Measurements from ENCODE around the gene MIB1. TPM values are rescaled to one million over a fixed set of nuclear protein-coding genes. Genes with fewer than 3 reads are reported as not detected.
A peak's percentile ranks its signal among the peaks of the same experiment; 100 is the strongest.
"Not testable (repeated sequence)": the region's sequence is repeated elsewhere in the genome, so short reads cannot be mapped to it uniquely, and the experiment has no call there.

MIB1 gene
- total RNA-seq, 4 donors from 2014 or later: 17.9 to 25.3 (median 21.1) TPM

- no peak for DNase-seq (ENCODE audit: low spot score in 2 of 2)
- 3% methylated on average over 17 of the region's 17 CpGs for WGBS, 2 donors
- H3K4me3 ChIP-seq (ENCODE audit: low read depth, poor library complexity, severe bottlenecking): peak overlapping the region; percentile 87
- TF ChIP-seq POLR2A (IDR thresholded peaks at IDR 0.05): no peak
- TF ChIP-seq CTCF (IDR thresholded peaks at IDR 0.05): no peak
- intact Hi-C loops (cut with DNase I; ENCODE audit: low total_unique reads): no loop called here
These were observed 37.3 kb upstream of the MIB1 start for GRCh38 chr18:21703241-21703820.

GRCh38 chr18:21704603-21705364 is 35.8 kb upstream of the MIB1 start, which contains the start of gene ABHD3:
Gene ABHD3 (minus strand): TSS chr18:21704774. CDS start chr18:21704665, 109 bp downstream.
- intact Hi-C loops (cut with DNase I; ENCODE audit: low total_unique reads): no loop called here
- DNase-seq (ENCODE audit: low spot score in 2 of 2): peak; percentile 88 to 98
- 2 to 3% methylated on average over 36 to 42 of the region's 60 CpGs for WGBS, 2 donors
- H3K4me3 ChIP-seq (ENCODE audit: low read depth, poor library complexity, severe bottlenecking): peak within 1 kb of the TSS; percentile 87
- TF ChIP-seq CTCF (IDR thresholded peaks at IDR 0.05) (no peak), POLR2A (IDR thresholded peaks at IDR 0.05) (peak in 1 of 2 donors; percentile 39)

GRCh38 chr18:21706386-21706865 is 34.2 kb upstream of the MIB1 start:
- H3K4me3 ChIP-seq (ENCODE audit: low read depth, poor library complexity, severe bottlenecking): no peak overlapping the region
- no peak for DNase-seq (ENCODE audit: low spot score in 2 of 2)
- 93 to 97% methylated on average over 12 to 28 of the region's 28 CpGs for WGBS, 2 donors
- TF ChIP-seq POLR2A (IDR thresholded peaks at IDR 0.05) (no peak), CTCF (IDR thresholded peaks at IDR 0.05) (no peak)
- intact Hi-C loops (cut with DNase I; ENCODE audit: low total_unique reads): no loop called here

GRCh38 chr18:21707130-21707529 is 33.5 kb upstream of the MIB1 start:
- DNase-seq (ENCODE audit: low spot score in 2 of 2); H3K4me3 ChIP-seq (ENCODE audit: low read depth, poor library complexity, severe bottlenecking); intact Hi-C loops (cut with DNase I; ENCODE audit: low total_unique reads): not testable (repeated sequence)
- WGBS, 2 donors: 75 to 76% methylated on average over 7 of the region's 7 CpGs

GRCh38 chr18:21714474-21714873 is 26.1 kb upstream of the MIB1 start:
- no peak overlapping the region for H3K4me3 ChIP-seq (ENCODE audit: low read depth, poor library complexity, severe bottlenecking)
- TF ChIP-seq CTCF (IDR thresholded peaks at IDR 0.05) (no peak), POLR2A (IDR thresholded peaks at IDR 0.05) (no peak)
- intact Hi-C loops (cut with DNase I; ENCODE audit: low total_unique reads): no loop called here
- 96 to 100% methylated on average over 1 of the region's 1 CpG for WGBS, 2 donors
- DNase-seq (ENCODE audit: low spot score in 2 of 2): no peak

GRCh38 chr18:21722687-21723086 is 17.9 kb upstream of the MIB1 start:
- TF ChIP-seq CTCF (IDR thresholded peaks at IDR 0.05) (no peak), POLR2A (IDR thresholded peaks at IDR 0.05) (no peak)
- intact Hi-C loops (cut with DNase I; ENCODE audit: low total_unique reads): no loop called here
- H3K4me3 ChIP-seq (ENCODE audit: low read depth, poor library complexity, severe bottlenecking): no peak overlapping the region
- 81 to 83% methylated on average over 2 of the region's 2 CpGs for WGBS, 2 donors
- no peak for DNase-seq (ENCODE audit: low spot score in 2 of 2)
